SK-N-MC (cell line): ENCODE data around the gene CLCN1.

ENCODE experiments used
- DNase-seq: peaks from one replicate; pipeline ENCODE4 v3.0.0-alpha.2; 2011; ENCODE audit warnings: low read depth, low spot score
- H3K27ac ChIP-seq: fragments of 200-600 bp; sonication (generic); 2 replicates; pipeline ENCODE4 v1.5.1; 2016; ENCODE audit warnings: mixed run types
- H3K36me3 ChIP-seq: fragments of 200-600 bp; sonication (generic); 2 replicates; pipeline ENCODE4 v1.6.1; 2017; ENCODE audit warnings: antibody characterized with exemption, low read length, mixed read lengths; ENCODE audit not compliant: insufficient read depth
- H3K4me3 ChIP-seq: fragments of 200-600 bp; sonication (generic); 2 replicates; pipeline ENCODE4 v1.5.1; 2016
- H3K9ac ChIP-seq: fragments of 200-600 bp; sonication (generic); 2 replicates; pipeline ENCODE4 v1.8.0; 2017; ENCODE audit warnings: mixed run types, mixed read lengths; ENCODE audit not compliant: insufficient read length
- H3K9me3 ChIP-seq: fragments of 200-600 bp; sonication (generic); 2 replicates; pipeline ENCODE4 v1.6.1; 2017; ENCODE audit warnings: low read depth, mild to moderate bottlenecking, antibody characterized with exemption, low read length, moderate library complexity, mixed read lengths
- EZH2 ChIP-seq: fragments of 200-600 bp; sonication (generic); IDR thresholded peaks from one replicate; pipeline ENCODE4 v1.6.1; 2017; ENCODE audit warnings: antibody characterized with exemption
- FOXP2 ChIP-seq: optimal IDR thresholded peaks from 2 replicates; pipeline ENCODE3; 2011; ENCODE audit warnings: mild to moderate bottlenecking, moderate library complexity; ENCODE audit not compliant: insufficient read depth; ENCODE audit errors: extremely low read length, control extremely low read depth
- POLR2AphosphoS5 ChIP-seq: IDR thresholded peaks from 2 replicates; pipeline ENCODE4 v1.6.1; 2012; ENCODE audit warnings: mild to moderate bottlenecking, low read depth, low read length, borderline replicate concordance

CLCN1 gene

DNA sequence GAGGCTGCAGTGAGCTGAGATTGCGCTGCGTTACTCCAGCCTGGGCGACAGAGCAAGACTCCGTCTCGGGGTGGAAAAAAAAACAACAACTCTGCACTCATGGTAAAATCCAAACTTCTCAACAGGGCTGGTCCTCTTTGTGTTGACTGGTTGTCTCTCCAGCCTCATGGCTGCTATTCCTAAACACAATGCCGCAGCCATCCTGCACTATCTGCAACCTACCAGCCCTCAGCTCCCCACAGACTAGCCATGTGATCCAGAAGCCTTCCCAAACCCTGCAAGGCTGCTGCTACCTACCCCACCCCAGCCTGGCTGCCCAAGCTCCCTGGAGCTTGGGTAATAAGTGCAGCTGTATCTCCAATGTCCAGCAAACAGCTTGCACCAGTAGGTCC, 77.0 kb downstream of the CLCN1 start:
- Histone ChIP-seq H3K9ac (no peak overlapping the region), H3K27ac (no peak overlapping the region), H3K9me3 (no peaks in the 10 kb centered on the region), H3K36me3 (peaks cover 8% of the 10 kb centered on the region; the same call in 1 of the 2 replicates), H3K4me3 (no peak overlapping the region)
- TF ChIP-seq POLR2AphosphoS5 (no peak), FOXP2 (no peak), EZH2 (no peak)
- DNase-seq, result no peak

DNA sequence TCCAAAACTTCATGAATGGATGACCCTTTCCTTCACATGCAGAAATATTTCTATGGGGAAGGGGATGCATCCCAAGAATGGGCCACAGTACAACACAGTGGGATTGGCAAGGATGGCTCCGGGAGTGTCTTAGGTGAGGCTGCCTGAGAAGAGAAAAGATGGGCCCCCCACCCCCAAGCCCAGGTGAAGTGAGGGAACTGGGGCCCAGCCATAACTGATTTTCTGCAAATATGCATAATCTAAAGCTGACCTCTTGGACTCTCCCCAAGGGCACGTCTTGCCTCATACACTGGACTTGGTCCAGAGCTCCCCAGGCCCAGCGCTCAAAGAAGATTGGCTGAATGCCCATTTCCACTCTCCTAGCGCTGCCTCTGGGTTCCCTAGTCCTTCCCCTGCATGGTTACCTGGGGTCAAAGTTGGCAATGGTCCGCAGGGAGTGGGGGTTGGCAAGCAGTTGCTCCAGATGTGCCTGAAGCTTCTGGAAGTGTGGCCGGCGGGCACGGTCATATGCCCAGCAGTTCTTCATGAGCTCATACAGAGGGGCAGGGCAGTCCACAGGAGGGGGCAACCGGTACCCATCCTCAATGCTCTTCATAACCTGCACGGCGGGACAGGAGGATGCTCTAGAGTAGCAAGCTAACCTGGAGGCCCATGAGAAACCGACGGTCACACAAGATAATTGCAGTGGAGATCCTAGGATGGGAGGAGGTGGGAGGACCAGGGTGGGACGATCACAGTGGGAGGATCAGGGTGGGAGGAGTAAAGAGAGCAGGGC, 77.5 kb downstream of the CLCN1 start:
- Histone ChIP-seq H3K4me3 (no peak overlapping the region), H3K27ac (no peak overlapping the region), H3K36me3 (peaks cover 8% of the 10 kb centered on the region; the same call in 1 of the 2 replicates), H3K9me3 (no peaks in the 10 kb centered on the region), H3K9ac (no peak overlapping the region)
- TF ChIP-seq POLR2AphosphoS5 (no peak), EZH2 (no peak), FOXP2 (no peak)
- no peak for DNase-seq

DNA sequence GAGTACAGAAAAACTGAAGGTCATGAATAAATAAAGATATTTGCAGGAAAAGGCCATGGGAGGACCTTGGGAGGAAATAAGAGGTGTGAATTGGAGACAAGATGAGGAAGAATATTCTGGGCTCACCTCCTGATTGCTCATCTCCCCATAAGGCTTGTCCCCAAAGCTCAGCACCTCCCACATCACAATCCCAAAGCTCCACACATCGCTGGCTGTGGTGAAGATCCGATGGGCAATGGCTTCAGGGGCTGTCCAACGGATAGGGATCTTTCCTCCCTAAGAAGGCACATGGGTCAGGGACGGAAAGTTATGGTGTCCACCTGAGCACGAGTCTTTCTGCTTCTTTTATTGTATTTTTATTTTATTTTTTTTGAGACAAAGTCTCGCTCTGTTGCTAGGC, 78.2 kb downstream of the CLCN1 start:
- H3K36me3 ChIP-seq, result peaks cover 3% of the 10 kb centered on the region; the same call in 1 of the 2 replicates
- no peak overlapping the region for H3K9ac ChIP-seq
- DNase-seq, result no peak
- no peaks in the 10 kb centered on the region for H3K9me3 ChIP-seq
- H3K4me3 ChIP-seq, result no peak overlapping the region
- no peak overlapping the region for H3K27ac ChIP-seq
- no peak for TF ChIP-seq POLR2AphosphoS5
- no peak for TF ChIP-seq EZH2
- TF ChIP-seq FOXP2, result no peak

DNA sequence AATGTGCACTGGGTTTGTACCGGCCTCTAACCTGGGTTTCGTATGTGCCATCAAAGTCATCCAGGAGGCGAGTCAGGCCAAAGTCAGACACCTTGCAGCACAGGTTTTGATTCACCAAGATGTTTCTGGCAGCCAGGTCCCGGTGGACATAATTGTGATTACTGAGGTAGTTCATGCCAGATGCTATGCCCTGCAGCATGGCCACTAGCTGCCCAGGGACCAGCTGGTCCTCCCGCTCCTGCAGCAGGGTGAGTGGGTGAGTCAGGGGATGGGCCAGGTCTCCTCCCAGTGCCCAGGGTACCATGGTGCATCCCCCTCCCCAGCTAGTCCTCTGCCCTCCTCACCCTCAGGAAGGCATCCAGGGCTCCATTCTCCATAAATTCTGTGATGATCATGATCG, 78.9 kb downstream of the CLCN1 start:
- Histone ChIP-seq H3K4me3 (no peak overlapping the region), H3K36me3 (no peaks in the 10 kb centered on the region; the same call in 1 of the 2 replicates), H3K27ac (no peak overlapping the region), H3K9me3 (no peaks in the 10 kb centered on the region), H3K9ac (no peak overlapping the region)
- DNase-seq, result no peak
- no peak for TF ChIP-seq POLR2AphosphoS5
- TF ChIP-seq EZH2, result no peak
- no peak for TF ChIP-seq FOXP2

DNA sequence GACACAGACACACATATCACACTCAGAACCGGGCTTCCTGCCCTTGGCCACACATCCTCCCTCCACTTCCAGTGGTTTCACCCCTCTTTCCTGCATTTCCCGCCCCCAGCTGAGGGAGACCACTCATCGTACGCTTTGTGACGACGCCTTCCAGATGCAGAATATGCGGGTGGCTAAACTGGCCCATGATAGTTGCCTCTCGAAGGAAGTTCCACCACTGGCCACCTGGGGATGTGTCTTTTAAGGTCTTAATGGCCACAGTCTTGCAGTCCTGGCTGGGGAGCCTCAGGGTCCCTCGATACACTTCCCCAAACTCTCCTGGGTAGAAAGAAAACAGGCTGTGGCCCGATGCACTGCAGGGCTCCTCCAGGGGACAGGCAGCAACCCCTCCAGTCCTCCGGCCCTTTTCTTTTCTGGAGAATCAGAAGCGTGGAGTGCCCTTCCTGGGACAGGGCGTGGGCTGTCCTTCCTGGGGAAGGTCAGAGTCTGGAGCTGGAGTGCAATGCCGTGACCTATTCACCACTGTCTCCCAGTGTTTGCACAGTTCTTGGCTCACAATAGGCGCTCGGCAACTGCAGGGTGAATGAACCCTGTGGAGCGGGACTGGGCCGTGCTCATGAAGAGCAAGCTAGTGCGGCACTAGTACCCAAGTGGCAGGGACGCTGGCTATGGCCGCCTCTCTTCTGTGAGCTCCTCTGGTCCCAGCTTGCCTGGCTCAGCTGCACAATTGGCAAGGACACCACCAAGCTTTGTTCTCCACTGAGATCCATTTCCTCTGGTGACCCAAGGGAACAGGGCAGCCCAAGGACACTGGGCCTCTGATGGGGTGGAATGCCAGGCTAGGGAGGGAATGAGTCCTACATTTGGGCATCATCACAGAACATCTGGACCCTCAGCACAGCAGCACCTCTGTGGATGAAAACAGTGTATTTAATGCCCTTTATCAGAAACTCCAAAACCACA, 79.6 kb downstream of the CLCN1 start:
- no peak for DNase-seq
- H3K4me3 ChIP-seq, result no peak overlapping the region
- no peaks in the 10 kb centered on the region for H3K9me3 ChIP-seq
- H3K36me3 ChIP-seq, result no peaks in the 10 kb centered on the region; the same call in 1 of the 2 replicates
- TF ChIP-seq EZH2 (no peak), POLR2AphosphoS5 (no peak), FOXP2 (no peak)
- H3K9ac ChIP-seq, result no peak overlapping the region
- no peak overlapping the region for H3K27ac ChIP-seq

DNA sequence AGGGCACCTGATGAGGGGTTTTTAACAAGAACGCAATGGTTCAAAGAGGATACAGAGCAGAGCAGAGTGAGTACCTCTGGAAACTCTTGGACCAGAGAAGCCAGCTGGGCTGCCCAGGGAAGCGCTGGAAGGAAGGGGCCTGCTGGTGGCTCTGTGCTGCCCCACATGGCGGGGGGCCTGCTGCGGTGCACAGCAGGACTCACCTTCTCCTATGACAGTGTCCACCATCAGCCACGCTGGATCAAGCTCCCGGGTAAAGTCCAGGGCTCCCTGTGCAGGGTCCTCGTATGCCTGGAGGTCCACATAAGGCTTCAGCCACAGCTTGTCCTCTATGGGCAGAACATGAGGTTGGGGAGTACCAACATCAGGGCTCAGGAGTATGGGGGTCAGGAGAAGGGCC, 80.3 kb downstream of the CLCN1 start:
- Histone ChIP-seq H3K9me3 (no peaks in the 10 kb centered on the region), H3K36me3 (no peaks in the 10 kb centered on the region), H3K9ac (no peak overlapping the region), H3K27ac (no peak overlapping the region), H3K4me3 (no peak overlapping the region)
- no peak for TF ChIP-seq FOXP2
- DNase-seq, result no peak

DNA sequence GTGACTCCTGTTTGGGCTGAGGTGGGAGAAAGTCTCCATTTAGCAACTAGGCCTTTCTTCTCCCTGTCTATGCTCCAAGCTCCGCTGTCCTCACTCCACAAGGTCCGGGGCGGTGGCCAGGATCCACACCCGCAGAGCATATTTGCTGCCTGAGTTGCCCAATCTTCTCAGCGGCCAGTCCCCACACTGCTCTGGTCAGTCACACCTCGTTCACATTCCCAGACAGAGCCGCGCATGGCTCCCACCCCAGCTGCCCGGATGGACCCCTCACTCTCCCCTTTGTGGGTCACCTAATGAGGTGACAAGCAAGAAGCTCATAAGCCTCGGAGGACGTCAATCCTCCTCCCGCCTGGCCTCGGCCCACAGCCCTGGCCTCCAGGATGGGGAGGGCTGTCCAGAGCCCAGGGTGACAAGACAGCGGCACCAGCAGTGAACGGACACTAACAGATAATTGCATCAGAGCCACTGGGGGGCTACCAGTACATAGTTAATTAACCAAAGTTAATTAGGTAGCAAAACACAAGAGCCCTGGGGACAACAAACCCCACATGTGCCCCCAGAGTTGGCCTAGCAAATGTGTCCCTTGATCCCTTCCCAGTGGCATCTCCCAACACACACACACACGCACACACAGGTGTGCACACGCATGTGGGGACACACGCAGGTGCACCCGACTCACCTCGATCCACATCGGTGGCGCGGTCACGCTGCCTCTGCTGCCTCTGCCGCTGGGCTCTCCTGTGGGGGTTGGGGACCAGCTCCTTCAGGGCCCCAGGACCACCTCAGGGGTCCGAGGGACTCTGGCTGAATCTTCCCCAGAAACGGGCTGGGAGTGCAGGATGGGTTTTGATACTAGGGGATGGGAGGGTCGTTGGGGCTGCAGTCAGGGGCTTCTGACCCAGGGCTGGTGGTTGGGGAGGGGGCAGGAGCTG, 81.0 kb downstream of the CLCN1 start:
- no peaks in the 10 kb centered on the region for H3K9me3 ChIP-seq
- TF ChIP-seq POLR2AphosphoS5 (no peak), EZH2 (no peak), FOXP2 (no peak)

More for the DNA sequence above, 81.0 kb downstream of the CLCN1 start:
- Histone ChIP-seq H3K36me3 (no peaks in the 10 kb centered on the region), H3K4me3 (no peak overlapping the region), H3K9ac (no peak overlapping the region), H3K27ac (no peak overlapping the region)
- no peak for DNase-seq
